ENCODE measurements around the gene MAGEA10.
"Not testable (repeated sequence)": the region's sequence is repeated elsewhere in the genome, so short reads cannot be mapped to it uniquely, and the experiment has no call there.

The MAGEA10 gene
- long read RNA-seq, donor 1: 0 reads
- long read RNA-seq, donor 2: 0 reads
- long read RNA-seq, donor 3: 0 reads
- long read RNA-seq, donor 4: 0 reads
- long read RNA-seq, donor 5: 0 reads
- long read RNA-seq, donor 6: 0 reads
- long read RNA-seq, donor 7: 0 reads
- long read RNA-seq, donor 8: 0 reads

DNA sequence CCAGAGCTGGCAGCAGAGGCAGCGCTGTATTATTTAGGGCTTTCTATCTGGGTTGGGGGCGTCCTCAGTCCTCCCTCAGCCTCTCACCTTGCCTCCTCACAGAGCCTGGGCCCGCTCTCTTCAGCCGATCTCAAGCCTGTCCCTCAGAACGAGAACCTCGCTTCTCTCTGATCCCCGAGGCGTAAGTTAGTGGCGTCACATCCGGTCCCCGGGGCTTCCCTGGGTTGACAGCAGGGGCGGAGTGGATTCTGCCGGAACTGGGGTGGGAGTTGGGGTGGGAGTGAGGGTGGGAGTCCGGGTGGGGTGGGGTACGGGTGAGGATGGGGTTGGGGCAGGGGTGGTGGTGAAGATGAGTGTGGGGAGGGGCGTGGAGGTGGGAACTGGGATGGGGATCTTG lies at the start of gene MAGEA10:
MAGEA10 (minus strand) TSS at position 190 of the 397 bp plus-strand sequence. CDS start 2,957 bp downstream, outside the sequence.
- no peak for DNase-seq

DNA sequence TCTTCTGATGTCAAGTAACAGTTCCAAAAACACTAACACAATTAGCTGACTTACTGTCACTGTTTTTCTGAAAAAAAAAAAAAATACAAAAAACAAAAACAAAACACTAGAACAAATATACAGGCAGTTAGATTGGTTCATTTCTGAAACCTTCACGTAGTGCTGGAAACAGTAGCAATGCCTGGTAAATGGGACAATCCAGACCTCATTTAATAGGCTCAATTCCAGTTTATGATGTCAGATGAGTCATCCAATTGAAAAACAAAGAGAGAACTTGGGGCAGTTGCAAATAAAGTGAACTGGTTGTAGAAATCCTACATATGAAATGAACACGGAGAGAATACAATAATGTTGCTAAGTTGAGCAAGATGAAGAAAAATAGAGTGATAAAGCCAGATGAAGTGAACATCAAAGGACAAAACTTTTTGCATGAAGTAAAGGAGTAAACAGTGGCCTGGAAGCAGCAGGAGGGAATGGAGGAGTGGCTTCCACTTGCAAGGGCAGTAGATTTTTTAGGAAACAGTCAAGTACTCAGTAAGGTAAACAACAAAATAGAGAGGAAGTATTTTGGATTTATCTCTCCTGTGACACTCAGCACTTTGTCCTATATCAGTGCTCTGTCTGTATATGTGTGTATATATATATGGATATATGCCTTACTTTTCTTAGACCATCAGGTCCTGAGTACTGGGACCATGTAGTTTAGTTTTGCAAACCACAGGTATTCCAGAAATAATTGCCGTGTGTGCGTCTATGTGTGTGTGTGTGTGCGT lies 39.3 kb upstream of the MAGEA10 start:
- DNase-seq: no peak

DNA sequence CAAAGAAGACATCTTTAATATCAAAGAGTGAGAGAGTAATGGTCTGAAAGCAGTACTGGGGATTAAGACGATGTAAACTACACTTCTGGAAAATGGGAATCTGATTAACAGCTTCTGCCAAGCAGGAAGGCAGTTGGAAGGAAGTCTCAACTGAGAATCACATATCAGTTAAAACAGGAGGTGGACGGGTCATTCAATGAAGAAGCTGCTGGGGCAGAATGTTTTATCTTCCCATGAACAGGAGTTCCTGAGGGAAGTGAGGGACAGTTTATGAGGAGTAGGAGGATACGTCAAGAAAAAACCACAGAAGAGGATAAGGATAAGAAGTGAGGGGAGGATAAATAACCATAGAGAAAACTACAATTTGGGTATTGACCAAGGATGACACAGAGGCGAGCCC lies 38.7 kb upstream of the MAGEA10 start:
- DNase-seq: no peak

DNA sequence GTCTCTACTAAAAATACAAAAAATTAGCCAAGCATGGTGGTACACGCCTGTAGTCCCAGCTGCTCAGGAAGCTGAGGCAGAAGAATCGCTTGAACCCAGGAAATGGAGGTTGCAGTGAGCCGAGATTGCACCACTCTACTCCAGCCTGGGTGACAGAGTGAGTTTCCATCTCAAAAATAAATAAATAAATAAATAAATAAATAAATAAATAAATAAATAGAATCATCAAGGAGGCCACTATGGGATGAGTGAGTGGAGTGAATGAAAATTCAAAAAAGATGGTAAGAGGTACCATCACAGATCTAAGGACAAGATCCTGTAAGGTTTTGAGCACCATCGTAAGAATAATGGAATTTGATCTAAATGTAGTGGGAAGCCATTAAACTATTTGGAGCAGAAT lies 37.5 kb upstream of the MAGEA10 start:
- not testable (repeated sequence) for DNase-seq

DNA sequence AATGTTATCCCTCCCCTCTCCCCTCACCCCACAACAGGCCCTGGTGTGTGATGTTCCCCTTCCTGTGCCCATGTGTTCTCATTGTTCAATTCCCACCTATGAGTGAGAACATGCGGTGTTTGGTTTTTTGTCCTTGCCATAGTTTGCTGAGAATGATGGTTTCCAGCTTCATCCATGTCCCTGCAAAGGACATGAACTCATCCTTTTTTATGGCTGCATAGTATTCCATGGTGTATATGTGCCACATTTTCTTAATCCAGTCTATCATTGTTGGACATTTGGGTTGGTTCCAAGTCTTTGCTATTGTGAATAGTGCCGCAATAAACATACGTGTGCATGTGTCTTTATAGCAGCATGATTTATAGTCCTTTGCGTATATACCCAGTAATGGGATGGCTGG lies 35.5 kb upstream of the MAGEA10 start:
- DNase-seq: not testable (repeated sequence)

DNA sequence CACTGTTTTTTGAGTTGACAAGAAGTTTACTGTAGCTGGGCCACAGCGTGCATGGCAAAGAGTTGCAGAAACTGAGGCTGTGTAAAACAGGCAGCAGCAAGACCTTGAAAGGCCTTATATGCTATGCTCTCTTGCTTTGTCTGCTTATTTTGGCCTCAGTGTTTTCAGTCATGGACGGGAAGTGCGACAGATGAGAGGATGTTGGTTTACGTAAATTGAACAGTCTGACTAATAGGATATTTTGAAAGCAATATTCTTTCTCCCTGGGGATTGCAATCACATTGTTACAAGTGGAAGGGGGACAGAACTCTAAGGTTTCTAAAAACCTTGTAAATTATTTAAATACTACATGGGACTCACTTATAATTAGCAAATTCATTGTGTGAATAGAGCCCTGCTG lies 32.2 kb upstream of the MAGEA10 start:
- no peak for DNase-seq

DNA sequence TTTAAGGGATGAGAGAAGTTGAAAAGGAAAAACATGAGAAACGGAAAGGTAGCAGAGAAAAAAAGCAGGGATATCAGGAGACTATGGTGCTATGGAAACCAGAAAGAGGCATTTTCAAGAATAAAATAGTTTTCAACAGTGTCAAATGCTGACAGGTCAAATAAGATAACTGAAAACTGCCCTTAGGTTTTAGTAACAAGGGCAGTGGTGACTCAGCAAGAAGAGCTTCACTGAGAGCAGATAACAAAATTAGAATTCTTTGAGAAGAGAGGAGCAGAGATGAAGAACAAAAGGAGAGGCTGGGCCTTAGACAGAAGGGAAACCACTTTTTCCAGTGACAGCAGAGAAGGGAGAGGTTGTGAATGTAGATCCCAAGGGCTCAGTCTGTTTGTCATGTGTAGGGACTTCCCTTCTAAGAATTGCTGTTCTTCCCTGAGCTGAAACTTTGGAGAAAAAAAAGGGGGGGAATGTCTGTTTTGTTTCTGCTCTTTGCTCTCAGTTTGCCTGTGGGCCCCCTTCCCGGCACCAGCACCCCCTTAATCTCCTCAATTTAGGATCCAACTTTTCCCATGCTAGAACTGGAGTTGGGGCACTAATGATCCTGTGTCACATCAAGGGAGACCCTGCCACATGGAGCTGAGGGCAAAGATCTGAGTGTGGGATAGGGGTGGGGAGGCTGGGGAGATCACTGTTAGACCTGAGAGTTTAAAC lies 26.8 kb upstream of the MAGEA10 start:
- DNase-seq: no peak

DNA sequence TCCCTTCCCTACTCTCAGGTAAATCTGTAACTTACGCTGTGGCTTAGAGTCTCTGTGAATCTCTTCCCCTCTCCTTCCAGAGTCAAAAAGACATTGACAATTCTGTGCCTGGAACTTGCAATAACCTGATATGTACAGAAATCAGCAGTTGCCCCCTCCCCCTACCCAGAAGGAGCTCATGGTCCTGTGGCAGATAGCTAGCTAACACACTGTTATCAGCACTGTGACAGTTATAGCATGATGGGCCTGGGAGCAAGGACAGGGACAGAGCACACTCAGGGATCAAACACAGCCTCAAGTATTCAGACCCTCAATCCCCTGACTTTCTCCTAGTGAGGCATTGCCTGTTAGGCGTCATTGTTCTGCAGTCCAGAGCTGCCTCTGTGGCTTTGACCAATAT lies 18.7 kb upstream of the MAGEA10 start:
- DNase-seq: no peak

DNA sequence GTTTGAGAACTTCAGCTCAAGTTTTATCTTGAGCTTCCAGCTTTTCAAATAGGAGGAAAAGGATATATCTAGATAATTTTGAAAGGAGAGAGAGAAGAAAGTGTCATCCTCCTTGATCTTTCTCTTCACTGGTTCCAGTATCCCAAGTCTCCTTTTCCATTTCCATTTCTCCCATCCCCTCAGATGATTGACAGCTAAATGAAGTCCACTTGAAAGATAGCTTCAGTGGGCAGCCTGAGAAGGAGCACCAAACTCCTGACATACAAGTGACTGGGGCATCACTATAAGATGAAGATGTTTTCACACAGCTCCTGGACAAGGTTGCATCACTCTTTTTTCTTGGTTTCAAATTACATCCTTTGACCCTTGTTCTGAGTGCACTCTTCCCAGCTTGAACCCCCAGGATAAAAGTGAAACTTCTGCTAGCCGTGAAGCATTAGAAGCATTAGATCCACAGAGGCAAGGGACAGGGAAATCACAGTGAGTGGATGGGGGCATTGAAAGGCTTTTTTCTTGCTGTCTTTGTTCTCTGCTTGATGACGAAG lies 17.5 kb upstream of the MAGEA10 start:
- no peak for DNase-seq

DNA sequence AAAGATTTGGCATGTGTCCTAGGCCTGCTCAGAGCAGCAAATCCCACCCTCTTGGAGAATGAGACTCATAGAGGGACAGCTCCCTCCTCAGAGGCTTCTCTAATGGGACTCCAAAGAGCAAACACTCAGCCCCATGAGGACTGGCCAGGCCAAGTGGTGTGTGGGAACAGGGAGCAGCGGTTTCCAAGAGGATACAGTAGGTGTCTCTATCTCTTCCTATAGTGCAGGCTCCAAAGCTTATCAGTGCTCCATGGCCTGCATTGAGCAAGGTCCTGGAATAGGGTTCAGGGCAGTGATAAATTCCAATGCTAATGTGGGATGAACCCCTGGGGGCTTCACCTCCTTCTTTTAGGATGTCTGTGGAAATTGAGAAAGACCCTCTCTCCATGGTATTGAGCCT lies 15.7 kb upstream of the MAGEA10 start:
- DNase-seq: no peak

DNA sequence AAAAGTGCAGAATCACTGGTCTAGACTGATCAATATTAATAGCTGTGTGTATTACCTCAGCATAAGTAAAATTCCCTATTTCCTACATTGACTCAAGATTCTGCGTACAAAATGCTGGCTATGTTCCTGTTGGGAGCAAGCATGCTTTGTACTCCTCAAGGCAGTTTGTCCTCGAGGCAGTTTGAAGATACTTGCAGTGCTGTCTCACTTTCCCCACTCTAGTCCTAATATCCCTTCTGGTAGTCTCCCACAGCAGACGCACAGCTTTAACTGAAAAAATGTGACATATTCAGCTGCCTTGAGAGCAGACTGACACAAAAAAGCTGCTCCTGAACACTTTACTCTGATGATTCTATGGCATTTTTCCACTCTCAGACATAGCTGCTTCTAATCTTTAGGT lies 12.9 kb upstream of the MAGEA10 start:
- no peak for DNase-seq

DNA sequence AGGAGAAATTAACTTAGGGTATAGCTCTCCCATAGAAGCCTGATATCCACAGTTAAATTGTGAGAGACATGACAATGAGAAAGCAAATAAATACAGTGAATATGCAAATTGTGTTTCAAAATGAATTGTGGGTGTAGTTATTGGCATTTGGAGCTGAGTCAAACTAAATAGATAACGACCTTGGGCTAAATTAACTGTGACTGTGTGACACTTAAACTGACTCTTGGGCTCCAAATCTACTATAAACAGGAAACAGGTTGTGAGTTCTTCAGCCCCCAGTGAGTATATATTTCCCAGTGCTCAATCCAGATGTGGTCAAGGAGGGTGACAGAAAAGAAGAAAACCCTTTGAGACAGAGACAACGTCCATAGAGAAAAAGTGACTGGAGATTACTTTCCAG lies 11.3 kb upstream of the MAGEA10 start:
- DNase-seq: no peak

DNA sequence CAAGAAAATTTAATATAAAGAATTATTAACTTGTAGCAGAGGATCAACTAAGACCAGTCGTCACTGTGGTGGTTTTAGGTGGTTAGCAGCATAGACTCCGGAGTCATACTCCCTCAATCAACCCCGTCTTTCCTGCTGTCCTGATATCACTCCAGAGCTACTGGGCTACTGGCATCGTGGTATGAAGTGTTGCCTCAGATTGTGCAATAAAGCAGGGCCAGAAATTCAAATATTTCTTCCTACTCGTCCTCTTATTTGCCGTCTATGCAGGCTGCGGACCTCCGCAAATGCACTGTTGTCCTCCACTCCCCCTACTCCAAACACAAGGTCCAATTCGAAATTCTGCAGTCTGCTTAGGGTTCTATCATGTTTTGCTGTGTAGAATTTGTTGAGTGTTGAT lies 1.2 kb upstream of the MAGEA10 start:
- no peak for DNase-seq

DNA sequence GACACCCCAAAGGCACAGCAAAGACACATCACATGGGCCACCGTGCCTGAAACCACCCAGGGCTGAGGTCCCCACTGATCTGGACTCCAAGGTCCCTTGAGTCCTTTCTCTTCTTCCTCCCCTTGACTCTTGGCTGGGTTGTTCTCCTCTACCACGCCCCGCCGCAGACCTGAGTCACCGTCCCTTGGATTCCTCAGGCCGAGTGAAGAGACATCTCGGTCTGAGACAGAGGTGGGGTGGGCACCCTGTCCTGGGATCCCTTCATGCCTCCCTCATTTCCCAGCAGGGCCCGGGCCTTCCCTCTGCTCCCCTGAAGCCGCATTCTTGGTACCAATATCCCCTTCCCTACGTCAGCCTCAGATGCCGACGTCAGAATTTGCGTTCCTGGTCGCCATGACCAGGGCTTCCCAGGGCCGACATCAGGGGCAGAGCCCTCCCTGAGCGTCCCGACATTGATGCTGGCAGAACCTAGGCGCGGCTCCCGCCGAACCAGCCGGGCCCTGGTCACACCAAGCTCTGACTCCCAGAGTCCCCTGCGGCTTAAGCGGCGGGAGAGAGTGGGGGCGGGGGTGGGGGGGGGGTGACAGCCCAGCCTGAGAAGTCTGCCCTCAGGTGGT lies 498 bp downstream of the MAGEA10 start:
- no peak for DNase-seq

DNA sequence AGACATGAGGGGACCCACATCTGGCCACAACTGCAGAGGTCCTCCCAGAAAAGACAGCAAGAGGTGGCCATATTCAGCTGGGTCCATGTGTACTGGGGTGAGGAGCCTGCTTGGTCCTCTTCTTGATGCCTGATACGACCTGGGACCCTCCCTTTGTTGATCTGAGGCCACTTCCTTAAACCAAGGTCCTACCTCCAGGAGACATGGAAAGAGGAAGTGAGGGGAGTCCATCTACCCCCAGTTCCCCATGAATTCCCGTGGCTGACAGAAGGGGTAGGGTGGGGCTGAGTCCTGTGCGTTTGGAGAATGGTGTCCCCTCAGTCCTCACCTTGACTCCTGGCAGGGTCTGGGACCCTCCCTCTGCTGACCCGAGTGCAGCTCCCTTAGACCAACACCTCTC lies 2.1 kb downstream of the MAGEA10 start:
- no peak for DNase-seq

DNA sequence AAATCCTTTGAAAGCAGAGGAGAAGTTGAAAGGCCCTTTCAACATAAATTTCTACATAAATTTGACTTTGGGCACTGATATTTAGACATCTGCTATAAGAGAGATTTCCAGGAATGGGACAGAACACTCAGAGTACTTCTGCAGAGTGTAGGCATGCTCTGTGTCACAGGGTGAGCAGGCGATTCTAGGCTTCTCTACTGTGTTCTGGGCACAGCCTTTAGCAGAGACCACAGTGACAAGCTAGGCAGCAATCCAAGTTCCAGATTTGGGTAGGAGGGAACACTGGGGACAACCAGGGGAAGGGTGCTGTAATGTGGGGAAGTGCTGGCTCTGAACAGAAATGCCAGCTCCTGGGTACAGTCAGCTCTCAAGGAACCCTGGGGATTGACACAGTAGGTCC lies 6.9 kb downstream of the MAGEA10 start:
- no peak for DNase-seq

DNA sequence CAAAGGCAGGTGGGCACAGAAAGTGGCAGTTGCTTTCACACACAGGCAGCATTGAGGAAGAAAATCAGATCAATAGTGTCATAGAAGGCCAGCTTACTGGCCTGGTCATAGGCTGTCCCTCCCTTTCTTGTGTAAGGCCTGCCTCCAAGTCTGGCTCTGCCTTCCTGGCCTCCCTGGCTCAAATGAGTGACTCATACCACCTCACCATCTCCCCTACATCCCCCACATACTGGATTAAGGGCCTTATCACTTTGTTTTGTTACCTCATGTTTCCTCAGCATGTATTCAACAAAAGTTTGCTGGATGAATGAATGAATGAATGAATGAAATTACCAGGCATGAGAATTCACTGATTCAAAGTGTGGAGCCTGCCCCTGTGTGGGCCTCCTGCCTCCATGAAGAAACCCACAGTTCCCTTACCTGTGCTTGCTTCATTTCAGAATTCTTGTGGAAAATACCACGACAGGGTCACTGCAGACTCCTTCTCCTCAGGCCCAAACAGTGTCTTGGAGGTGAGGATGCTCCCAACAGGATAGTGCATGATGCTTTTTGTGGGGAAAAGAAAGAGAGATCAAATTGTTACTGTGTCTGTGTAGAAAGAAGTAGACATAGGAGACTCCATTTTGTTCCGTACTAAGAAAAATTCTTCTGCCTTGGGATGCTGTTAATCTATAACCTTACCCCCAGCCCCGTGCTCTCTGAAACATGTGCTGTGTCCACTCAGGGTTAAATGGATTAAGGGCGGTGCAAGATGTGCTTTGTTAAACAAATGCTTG lies 9.1 kb downstream of the MAGEA10 start:
- DNase-seq: not testable (repeated sequence)

DNA sequence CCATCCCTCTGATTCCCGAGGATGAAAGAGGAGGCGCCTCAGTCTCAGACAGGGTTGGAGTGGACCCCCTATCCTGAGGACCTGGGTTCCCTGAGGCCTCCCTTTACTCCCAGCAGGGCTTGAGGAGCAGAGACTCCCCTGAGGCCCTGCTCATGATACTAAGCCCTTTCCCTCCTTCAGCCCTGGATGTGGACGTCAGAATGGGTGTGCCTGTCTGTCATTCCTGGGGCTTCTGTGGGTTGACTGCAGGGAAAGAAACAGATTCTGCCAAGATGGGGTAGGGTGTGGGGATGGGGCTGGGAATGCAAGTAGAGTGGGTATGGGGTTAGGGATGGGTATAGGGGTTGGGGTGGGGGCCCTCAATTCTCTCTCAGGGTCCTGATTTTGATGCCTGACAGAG lies 21.1 kb downstream of the MAGEA10 start:
- DNase-seq: no peak

DNA sequence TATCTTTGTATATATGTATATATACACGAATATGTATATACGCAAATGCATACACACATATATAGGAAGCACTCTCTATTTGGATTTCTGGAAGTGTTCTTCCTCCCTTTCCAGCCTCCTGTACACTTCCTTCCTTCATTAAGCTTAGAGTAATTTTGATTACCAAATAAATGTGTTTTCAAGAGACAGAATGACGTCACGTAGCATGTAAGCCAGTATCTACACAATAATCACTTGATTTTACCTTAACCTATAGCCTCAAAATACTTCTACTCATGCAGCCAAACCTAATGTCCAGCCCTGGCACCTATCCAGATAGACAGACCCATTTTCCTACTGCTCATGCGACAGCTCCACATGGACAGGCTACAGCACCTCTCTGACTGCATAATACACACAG lies 29.9 kb downstream of the MAGEA10 start:
- no peak for DNase-seq

DNA sequence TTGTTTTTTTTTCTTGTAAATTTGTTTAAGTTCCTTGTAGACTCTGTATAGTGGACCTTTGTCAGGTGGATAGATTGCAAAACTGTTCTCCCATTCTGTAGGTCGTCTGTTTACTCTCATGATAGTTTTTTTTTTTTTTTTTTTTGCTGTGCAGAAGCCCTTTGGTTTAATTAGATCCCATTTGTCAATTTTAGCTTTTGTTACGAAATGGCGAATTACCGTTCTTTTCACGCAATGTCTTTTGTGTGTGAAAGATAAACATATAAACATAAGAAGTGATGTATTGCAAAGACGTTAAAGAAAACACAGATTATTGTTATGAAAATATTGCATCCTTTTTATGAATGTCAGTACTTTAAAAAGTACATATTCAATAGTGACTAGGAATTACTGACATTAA lies 34.5 kb downstream of the MAGEA10 start:
- no peak for DNase-seq

DNA sequence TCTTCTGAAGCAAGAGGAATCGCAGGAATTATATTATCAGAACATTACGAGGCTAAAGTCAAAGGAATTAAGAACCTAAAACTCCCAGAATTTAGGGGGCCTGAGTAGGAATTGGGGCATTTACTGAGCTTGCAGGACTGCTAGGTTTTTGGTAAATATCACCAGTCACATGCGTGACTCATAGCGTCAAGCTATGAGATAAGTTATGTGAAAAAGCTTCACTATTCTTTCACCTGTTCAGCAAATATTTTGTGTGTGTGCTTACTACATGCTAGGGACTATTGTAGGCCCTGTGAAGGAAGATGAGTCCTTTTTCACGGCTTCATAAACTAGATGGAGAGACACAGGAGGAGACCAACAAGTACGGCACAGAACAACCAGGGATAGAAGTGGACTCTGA lies 52.2 kb downstream of the MAGEA10 start:
- DNase-seq: no peak
